CD4-positive, CD25-positive, alpha-beta regulatory T cell (primary cell): ENCODE measurements around the gene ATP8A2. TPM values are rescaled to one million over a fixed set of nuclear protein-coding genes. Genes with fewer than 3 reads are reported as not detected.
"Not testable (repeated sequence)": the region's sequence is repeated elsewhere in the genome, so short reads cannot be mapped to it uniquely, and the experiment has no call there.

Experiments
- ATAC-seq, 2 donors: fragments of 150-1000 bp; cut with Tn5 transposase; one replicate each; pipeline ENCODE4 v1.10.0; 2021; ENCODE audit warnings: low read depth in 2 of 2, moderate number of reproducible peaks in 2 of 2, moderate library complexity in 1 of 2
- DNase-seq, 3 donors: peaks; one replicate each; pipeline versions ENCODE4 v3.0.0 to v3.0.0-alpha.2; 2012 to 2022; ENCODE audit warnings: mixed read lengths in 1 of 3
- H3K27ac ChIP-seq: one replicate; pipeline ENCODE4 v1.7.0; 2013; ENCODE audit warnings: mild to moderate bottlenecking, low read length; ENCODE audit not compliant: insufficient read depth, poor library complexity, severe bottlenecking
- H3K27me3 ChIP-seq: one replicate; pipeline ENCODE4 v1.7.0; 2013; ENCODE audit warnings: low read length; ENCODE audit not compliant: control insufficient read depth, insufficient read depth
- H3K36me3 ChIP-seq: one replicate; pipeline ENCODE4 v1.7.0; 2013; ENCODE audit warnings: mild to moderate bottlenecking, low read length, moderate library complexity; ENCODE audit not compliant: control insufficient read depth, insufficient read depth
- H3K4me1 ChIP-seq: 2 replicates; pipeline ENCODE4 v1.7.0; 2013; ENCODE audit warnings: mild to moderate bottlenecking, low read length; ENCODE audit not compliant: insufficient read depth, control insufficient read depth, poor library complexity, severe bottlenecking
- H3K4me3 ChIP-seq: one replicate; pipeline ENCODE4 v1.7.0; 2013; ENCODE audit warnings: low read depth, mild to moderate bottlenecking, low read length, moderate library complexity
- H3K9me3 ChIP-seq, 2 experiments: 1 replicate in 1 of 2; 2 replicates in 1 of 2; pipeline ENCODE4 v1.7.0; 2013; ENCODE audit warnings: low read length in 2 of 2, mild to moderate bottlenecking in 1 of 2, moderate library complexity in 1 of 2; ENCODE audit not compliant: control insufficient read depth in 2 of 2
- H3K27ac Mint-ChIP-seq, 3 donors: one replicate each; pipeline ENCODE4 v1.8.0; 2020 to 2022; ENCODE audit warnings: mild to moderate bottlenecking in 3 of 3, mixed read lengths in 3 of 3, moderate library complexity in 2 of 3
- H3K27me3 Mint-ChIP-seq: one replicate; pipeline ENCODE4 v1.8.0; 2022; ENCODE audit warnings: mild to moderate bottlenecking, mixed read lengths
- H3K36me3 Mint-ChIP-seq: one replicate; pipeline ENCODE4 v1.8.0; 2020; ENCODE audit warnings: mixed read lengths
- H3K4me1 Mint-ChIP-seq, 4 donors: one replicate each; pipeline ENCODE4 v1.8.0; 2020 to 2022; ENCODE audit warnings: mixed read lengths in 4 of 4, mild to moderate bottlenecking in 1 of 4
- H3K4me3 Mint-ChIP-seq, 4 donors: one replicate each; pipeline ENCODE4 v1.8.0; 2020 to 2022; ENCODE audit warnings: mild to moderate bottlenecking in 4 of 4, mixed read lengths in 4 of 4, moderate library complexity in 3 of 4
- H3K9me3 Mint-ChIP-seq, 7 donors: one replicate each; pipeline ENCODE4 v1.8.0; 2020 to 2022; ENCODE audit warnings: mixed read lengths in 7 of 7, mild to moderate bottlenecking in 3 of 7, moderate library complexity in 2 of 7
- polyA plus RNA-seq, 4 donors: library from polyadenylated mRNA; unstranded; fragments of 300-500 nt; fragmentation: Illumina TruSeq; gene quantifications; one replicate each; pipeline ENCODE4 v1.2.3, GENCODE V29; 2021
- total RNA-seq: library from RNA; stranded (reverse); gene quantifications from one replicate; pipeline ENCODE4 v1.2.3, GENCODE V29; 2022

ATP8A2 gene
- total and polyA plus RNA-seq, 5 donors from 2014 or later, result 0.29 to 0.68 (median 0.55) TPM

GRCh38 chr13:26069642-26070041, 697.9 kb downstream of the ATP8A2 start:
- not testable (repeated sequence) for H3K4me1 Mint-ChIP-seq, H3K27ac ChIP-seq, H3K9me3 Mint-ChIP-seq, H3K36me3 ChIP-seq, H3K36me3 Mint-ChIP-seq, ATAC-seq, H3K4me1 ChIP-seq, H3K4me3 Mint-ChIP-seq, H3K9me3 ChIP-seq, H3K27me3 ChIP-seq, DNase-seq, H3K4me3 ChIP-seq, H3K27ac Mint-ChIP-seq
- peaks cover 11% of the 10 kb centered on the region for H3K27me3 Mint-ChIP-seq

- Mint-ChIP-seq H3K36me3 (no peaks in the 10 kb centered on the region), H3K27me3 (peaks cover 27% of the 10 kb centered on the region), H3K4me3 (no peak overlapping the region), H3K9me3 (no peaks in the 10 kb centered on the region), H3K27ac (peak overlapping the region in 1 of 3 donors; percentile 61), H3K4me1 (peaks cover 0 to 2% (median 0%) of the 10 kb centered on the region in 4 donors)
- H3K27ac ChIP-seq, result no peak overlapping the region
- peaks cover 2% of the 10 kb centered on the region for H3K27me3 ChIP-seq
- no peaks in the 10 kb centered on the region for H3K36me3 ChIP-seq
- H3K4me1 ChIP-seq, result no peaks in the 10 kb centered on the region
- no peaks in the 10 kb centered on the region for H3K9me3 ChIP-seq
- DNase-seq, result no peak
- H3K4me3 ChIP-seq, result no peak overlapping the region
- no peak for ATAC-seq
Measured at GRCh38 chr13:26071691-26072090, 699.9 kb downstream of the ATP8A2 start.

GRCh38 chr13:26072335-26072734, 700.6 kb downstream of the ATP8A2 start:
- not testable (repeated sequence) for H3K4me3 Mint-ChIP-seq, H3K4me1 Mint-ChIP-seq, H3K27ac ChIP-seq, H3K27me3 ChIP-seq, H3K4me3 ChIP-seq, H3K27ac Mint-ChIP-seq, H3K36me3 Mint-ChIP-seq, DNase-seq, H3K9me3 Mint-ChIP-seq, H3K4me1 ChIP-seq, H3K9me3 ChIP-seq, H3K36me3 ChIP-seq
- ATAC-seq, result peak in 1 of 2 donors; percentile 45
- peaks cover 31% of the 10 kb centered on the region for H3K27me3 Mint-ChIP-seq

- Mint-ChIP-seq H3K4me3 (no peak overlapping the region), H3K27ac (no peak overlapping the region), H3K9me3 (no peaks in the 10 kb centered on the region), H3K36me3 (no peaks in the 10 kb centered on the region), H3K4me1 (peaks cover 0 to 2% (median 0%) of the 10 kb centered on the region in 4 donors), H3K27me3 (peaks cover 31% of the 10 kb centered on the region)
- DNase-seq (no peak), ATAC-seq (no peak)
- Histone ChIP-seq H3K9me3 (no peaks in the 10 kb centered on the region), H3K4me3 (no peak overlapping the region), H3K27ac (no peak overlapping the region), H3K27me3 (peaks cover 2% of the 10 kb centered on the region), H3K4me1 (no peaks in the 10 kb centered on the region), H3K36me3 (no peaks in the 10 kb centered on the region)
Measured at GRCh38 chr13:26074706-26075105, 702.9 kb downstream of the ATP8A2 start.

Other genes starting within 250 kb of the ATP8A2 start
- not detected for gene AMER2, start 199.7 kb upstream of the ATP8A2 start, total RNA-seq
- gene AMER2, start 199.7 kb upstream of the ATP8A2 start, polyA plus RNA-seq, result not detected
- 35.0 TPM for gene MTMR6, start 84.5 kb upstream of the ATP8A2 start, total RNA-seq
- gene MTMR6, start 84.5 kb upstream of the ATP8A2 start, polyA plus RNA-seq, result 10 to 100 TPM; 16.8 to 22.4 (median 19.7) TPM
- 77.3 TPM for gene NUP58, start 70.3 kb upstream of the ATP8A2 start, total RNA-seq
- gene NUP58, start 70.3 kb upstream of the ATP8A2 start, polyA plus RNA-seq, result 10 to 100 TPM; 17.9 to 23.4 (median 18.5) TPM